PFSK-1 (cell line): Measurements from ENCODE around the gene FBH1.

Experiments
- FOXP2 ChIP-seq: optimal IDR thresholded peaks from 2 replicates; pipeline ENCODE3; 2011; ENCODE audit warnings: borderline replicate concordance, control low read depth, inconsistent platforms; ENCODE audit not compliant: insufficient read depth; ENCODE audit errors: extremely low read length, extremely low read depth
- POLR2AphosphoS5 ChIP-seq: IDR thresholded peaks from 2 replicates; pipeline ENCODE4 v1.6.1; 2012; ENCODE audit warnings: low read depth, mild to moderate bottlenecking, control low read depth, low read length, moderate library complexity
- SIN3A ChIP-seq: IDR thresholded peaks from 2 replicates; pipeline ENCODE4 v1.6.1; 2012; ENCODE audit warnings: mild to moderate bottlenecking, low read length, moderate library complexity, borderline replicate concordance; ENCODE audit not compliant: insufficient read depth
- TAF1 ChIP-seq: IDR thresholded peaks from 2 replicates; pipeline ENCODE4 v1.6.1; 2012; ENCODE audit warnings: low read length, control low read depth, borderline replicate concordance; ENCODE audit not compliant: insufficient read depth
- TF ChIP-seq, protein P1 (sequence below), 2 experiments: IDR thresholded peaks; 2 replicates each; pipeline versions ENCODE4 v1.6.1 to v1.8.0; 2011 to 2012; ENCODE audit warnings: low read depth in 2 of 2, low read length in 2 of 2, control low read depth in 1 of 2, inconsistent platforms in 1 of 2, mild to moderate bottlenecking in 1 of 2, moderate library complexity in 1 of 2; ENCODE audit not compliant: insufficient read depth in 1 of 2

The FBH1 gene

DNA sequence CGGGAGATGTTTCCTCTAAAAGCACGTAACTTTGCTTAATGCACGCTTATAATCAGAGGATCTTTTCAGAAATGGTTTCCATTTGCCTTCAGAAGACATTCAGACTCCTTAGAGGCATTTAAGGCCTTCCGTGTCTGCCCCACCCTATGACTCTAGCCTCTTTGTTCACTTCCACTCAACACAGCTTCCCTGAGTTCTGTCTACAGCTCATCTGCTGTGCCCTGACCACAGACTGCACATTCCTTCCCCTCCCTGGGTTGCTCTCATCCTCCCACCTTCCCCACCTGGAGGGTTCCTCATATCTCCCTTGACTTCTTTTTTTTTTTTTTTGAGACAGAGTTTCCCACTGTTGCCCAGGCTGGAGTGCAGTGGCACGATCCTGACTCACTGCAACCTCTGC, 16.6 kb downstream of the FBH1 start:
- TF ChIP-seq, protein P1, sequence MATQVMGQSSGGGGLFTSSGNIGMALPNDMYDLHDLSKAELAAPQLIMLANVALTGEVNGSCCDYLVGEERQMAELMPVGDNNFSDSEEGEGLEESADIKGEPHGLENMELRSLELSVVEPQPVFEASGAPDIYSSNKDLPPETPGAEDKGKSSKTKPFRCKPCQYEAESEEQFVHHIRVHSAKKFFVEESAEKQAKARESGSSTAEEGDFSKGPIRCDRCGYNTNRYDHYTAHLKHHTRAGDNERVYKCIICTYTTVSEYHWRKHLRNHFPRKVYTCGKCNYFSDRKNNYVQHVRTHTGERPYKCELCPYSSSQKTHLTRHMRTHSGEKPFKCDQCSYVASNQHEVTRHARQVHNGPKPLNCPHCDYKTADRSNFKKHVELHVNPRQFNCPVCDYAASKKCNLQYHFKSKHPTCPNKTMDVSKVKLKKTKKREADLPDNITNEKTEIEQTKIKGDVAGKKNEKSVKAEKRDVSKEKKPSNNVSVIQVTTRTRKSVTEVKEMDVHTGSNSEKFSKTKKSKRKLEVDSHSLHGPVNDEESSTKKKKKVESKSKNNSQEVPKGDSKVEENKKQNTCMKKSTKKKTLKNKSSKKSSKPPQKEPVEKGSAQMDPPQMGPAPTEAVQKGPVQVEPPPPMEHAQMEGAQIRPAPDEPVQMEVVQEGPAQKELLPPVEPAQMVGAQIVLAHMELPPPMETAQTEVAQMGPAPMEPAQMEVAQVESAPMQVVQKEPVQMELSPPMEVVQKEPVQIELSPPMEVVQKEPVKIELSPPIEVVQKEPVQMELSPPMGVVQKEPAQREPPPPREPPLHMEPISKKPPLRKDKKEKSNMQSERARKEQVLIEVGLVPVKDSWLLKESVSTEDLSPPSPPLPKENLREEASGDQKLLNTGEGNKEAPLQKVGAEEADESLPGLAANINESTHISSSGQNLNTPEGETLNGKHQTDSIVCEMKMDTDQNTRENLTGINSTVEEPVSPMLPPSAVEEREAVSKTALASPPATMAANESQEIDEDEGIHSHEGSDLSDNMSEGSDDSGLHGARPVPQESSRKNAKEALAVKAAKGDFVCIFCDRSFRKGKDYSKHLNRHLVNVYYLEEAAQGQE (IDR thresholded peaks at IDR 0.05; ENCODE audit: insufficient read depth in 1 of 2, low read depth in 2 of 2, low read length in 2 of 2), result no peak
- no peak for TF ChIP-seq FOXP2
- TF ChIP-seq SIN3A, result no peak
- no peak for TF ChIP-seq TAF1
- TF ChIP-seq POLR2AphosphoS5, result no peak

DNA sequence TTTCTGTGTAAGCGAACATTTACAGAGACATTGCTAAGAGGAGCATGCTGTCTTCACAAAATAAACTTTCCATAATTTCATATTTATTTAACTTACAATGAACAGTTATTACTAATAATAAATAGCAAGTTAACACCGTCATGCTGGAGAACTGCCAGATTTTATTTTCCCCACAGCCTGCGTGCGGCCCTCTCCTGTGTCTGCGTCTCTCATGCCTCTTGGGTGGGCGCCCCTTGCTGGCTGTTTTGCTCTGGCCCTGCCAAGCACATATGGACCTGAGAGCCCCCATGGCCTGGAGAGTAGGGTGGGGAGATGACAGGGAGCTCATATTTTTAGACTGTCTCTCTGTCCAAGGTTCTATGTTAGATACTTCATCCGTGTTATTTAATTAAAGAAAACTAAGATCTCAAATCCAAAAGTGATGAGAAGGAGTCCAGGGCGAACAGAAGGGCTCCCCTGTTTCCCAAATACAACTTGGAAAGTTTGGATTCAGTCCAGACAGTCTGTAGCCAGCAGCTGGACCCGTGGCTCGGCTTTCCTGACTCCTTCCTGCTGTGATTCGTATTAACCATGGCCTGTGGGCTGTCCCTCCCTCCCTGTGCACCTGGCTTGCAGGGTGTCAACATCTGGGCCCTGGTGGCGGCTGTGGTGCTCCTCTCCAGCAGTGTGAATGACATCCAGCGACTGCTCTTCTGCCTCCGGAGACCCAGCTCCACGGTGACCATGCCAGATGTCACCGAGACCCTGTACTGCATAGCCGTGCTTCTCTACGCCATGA, 20.5 kb downstream of the FBH1 start:
- TF ChIP-seq TAF1 (no peak), FOXP2 (no peak), POLR2AphosphoS5 (no peak), SIN3A (no peak)
- TF ChIP-seq, protein P1 (IDR thresholded peaks at IDR 0.05; ENCODE audit: insufficient read depth in 1 of 2, low read depth in 2 of 2, low read length in 2 of 2), result no peak

DNA sequence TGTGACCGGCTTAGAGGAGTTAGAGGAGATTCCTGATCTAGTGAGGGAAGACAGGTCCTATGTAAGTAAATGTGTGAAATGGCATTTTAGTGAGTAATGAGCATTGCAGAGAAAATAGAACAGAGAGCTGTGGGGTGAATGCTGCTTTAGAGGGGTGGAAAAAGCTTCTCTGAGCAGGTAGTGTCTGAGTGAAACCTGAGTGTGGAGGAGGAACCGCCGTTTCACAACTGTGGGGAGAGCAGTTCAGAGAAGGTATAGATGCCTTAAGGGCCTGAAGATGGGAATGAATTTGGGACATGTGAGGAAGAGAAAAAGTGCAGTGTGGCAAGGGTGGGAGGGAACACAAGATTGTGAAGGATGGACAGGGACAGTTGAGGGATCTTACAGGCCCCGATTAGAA, 21.6 kb downstream of the FBH1 start:
- TF ChIP-seq SIN3A, result no peak
- no peak for TF ChIP-seq TAF1
- no peak for TF ChIP-seq FOXP2
- TF ChIP-seq POLR2AphosphoS5, result no peak
- TF ChIP-seq, protein P1 (IDR thresholded peaks at IDR 0.05; ENCODE audit: insufficient read depth in 1 of 2, low read depth in 2 of 2, low read length in 2 of 2), result no peak

DNA sequence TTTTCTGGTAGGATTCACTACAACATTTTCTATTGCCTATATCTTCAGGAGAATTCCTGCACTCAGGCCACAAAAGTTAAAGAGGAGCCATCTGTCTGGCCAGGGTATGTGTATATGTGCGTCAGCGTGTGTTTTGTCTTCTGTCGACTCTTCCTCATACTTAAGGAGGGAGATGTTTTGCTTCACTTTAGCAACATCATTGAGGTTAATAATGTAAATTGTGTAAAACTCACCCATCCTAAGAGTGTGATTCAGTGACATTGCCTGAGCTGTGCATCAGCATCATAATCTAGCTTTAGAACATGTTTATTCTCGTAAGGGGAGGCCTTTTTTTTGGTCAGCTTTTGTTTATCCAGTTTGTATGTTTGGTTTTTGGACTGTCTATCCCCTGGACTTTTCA, 23.7 kb downstream of the FBH1 start:
- TF ChIP-seq TAF1 (no peak), FOXP2 (no peak), POLR2AphosphoS5 (no peak), SIN3A (no peak)
- TF ChIP-seq, protein P1 (IDR thresholded peaks at IDR 0.05; ENCODE audit: insufficient read depth in 1 of 2, low read depth in 2 of 2, low read length in 2 of 2), result no peak
